NCI-H2081 (cell line): ENCODE measurements around the gene PLIN4.

Source experiments
- DNase-seq, 2 experiments: peaks; one replicate each; lab custom pipeline; 2025; lab: John Stamatoyannopoulos, UW

Gene PLIN4

DNA sequence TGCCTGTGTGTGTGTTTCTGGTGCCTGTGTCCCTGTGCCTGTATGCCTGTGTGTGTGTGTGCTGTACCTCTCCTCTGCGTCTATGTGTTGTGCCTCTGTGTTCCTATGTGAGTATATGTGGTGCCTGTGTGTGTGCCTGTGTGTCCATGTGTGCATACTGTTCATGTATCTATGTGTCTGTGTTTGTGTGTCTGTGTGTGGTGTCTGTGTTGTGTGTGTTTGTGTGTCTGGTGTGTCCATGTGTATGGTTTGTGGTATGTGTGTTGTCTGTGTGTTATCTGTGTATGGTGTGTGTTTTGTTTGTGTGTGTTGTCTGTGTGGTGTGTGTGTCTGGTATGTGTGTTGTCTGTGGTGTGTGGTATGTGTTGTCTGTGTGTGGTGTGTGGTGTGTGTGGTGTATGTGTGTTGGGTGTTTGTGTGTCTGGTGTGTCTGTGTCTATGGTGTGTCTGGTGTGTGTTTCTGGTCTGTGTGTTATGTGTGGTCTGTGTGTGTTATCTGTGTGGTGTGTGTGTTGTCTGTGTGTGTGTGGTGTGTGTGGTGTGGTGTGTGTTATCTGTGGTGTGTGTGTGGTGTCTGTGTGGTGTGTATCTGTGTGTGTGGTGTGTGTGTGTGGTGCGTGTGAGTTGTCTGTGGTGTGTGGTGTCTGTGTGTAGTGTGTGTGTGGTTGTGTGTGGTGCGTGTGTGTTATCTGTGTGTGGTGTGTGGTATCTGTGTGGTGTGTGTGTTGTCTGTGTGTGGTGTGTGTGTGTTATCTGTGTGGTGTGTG lies 25.8 kb downstream of the PLIN4 start:
- no peak for DNase-seq

DNA sequence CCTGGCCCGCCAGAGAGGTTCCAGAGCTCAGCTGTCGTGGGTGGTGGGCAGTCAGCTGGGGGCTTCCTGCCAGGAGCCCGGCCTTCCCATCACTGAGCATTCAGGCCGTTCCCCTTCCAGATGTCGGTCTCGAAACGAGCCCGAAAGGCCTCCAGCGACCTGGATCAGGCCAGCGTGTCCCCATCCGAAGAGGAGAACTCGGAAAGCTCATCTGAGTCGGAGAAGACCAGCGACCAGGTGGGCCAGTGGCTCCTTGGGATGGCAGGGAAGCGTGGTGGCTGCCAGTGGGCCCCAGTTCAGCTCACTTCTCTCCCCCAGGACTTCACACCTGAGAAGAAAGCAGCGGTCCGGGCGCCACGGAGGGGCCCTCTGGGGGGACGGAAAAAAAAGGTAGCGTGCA lies 26.8 kb downstream of the PLIN4 start:
- DNase-seq: no peak

DNA sequence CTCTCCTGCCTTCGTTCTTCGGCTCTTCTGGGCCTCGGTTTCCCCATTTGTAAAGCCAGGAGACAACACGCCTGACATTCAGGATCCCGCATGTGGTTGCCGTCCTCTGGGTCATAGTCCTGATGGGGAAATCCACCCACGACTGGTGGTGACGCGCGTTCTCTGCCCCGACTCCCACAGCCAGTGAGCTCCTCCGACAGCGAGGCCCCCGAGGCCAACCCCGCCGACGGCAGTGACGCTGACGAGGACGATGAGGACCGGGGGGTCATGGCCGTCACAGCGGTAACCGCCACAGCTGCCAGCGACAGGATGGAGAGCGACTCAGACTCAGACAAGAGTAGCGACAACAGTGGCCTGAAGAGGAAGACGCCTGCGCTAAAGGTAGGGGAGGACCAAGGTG lies 29.8 kb downstream of the PLIN4 start:
- DNase-seq: no peak

DNA sequence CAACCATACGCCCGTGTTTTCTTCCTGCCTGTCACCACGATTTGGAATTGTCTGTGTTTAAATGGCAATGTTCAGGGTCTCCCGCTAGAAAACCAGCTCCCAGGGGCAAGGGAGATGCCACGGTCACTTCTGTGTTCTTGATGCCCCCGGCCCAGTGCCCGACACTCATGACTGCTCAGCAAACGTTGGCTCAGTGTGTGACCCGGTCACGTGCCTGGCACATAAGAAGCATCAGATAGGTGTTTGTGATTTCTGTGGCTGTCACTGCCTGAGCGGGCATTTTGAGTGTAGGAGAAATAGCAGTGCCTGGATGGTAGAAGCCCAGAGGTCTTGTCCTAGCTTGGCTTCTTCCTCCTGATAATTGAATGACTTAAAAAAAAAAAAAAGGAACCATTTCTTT lies 30.7 kb downstream of the PLIN4 start:
- DNase-seq: no peak

DNA sequence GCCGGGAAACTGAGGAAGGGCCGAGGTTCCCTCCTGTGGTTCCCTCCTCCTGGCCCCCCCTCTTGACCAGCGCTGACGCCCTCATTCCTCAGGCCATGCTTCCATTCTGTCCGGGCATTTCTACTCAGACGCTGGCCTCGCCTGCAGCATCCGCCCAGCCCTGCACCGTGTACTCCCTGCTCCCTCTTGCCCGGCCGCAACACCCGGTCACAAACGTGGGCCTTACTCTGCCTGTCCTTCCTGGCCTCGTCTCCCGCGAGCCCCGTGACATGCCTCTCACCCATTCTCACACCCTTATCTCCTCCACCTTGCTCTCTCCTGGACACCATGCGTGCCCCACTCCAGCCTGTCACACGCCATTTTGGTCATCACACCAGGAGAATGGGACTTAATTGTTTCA lies 34.9 kb downstream of the PLIN4 start:
- no peak for DNase-seq

DNA sequence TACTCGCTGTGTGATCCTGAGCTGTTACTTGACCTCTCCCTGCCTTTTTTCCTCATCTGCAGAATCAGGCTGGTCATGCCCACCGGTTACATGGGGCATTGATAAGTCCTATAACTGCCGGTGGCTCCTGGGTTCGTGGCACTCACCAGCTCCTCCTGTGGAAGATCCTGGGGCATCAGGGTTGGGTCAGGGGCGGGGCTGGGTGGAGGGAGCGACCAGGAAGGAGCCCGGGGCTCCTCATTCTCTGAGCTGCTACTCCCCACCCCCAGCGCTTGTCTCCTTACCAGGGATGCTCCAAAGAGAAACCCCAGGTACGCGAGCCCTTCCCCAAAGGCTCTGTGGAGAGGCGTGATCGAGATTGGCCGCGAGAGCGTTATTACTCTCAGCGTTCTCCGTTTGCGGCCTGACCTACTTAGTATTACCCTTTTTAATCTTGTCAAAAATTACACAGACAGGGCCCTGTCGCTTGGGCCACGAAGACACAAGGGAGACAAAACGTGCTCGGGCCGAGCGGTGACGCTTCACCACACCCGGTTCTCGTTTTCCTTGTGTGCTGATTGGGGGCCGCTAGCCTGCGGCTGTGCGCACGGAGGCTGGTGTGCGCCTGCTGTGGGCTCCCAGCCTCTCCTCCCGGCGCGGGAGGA lies 35.4 kb downstream of the PLIN4 start:
- no peak for DNase-seq

DNA sequence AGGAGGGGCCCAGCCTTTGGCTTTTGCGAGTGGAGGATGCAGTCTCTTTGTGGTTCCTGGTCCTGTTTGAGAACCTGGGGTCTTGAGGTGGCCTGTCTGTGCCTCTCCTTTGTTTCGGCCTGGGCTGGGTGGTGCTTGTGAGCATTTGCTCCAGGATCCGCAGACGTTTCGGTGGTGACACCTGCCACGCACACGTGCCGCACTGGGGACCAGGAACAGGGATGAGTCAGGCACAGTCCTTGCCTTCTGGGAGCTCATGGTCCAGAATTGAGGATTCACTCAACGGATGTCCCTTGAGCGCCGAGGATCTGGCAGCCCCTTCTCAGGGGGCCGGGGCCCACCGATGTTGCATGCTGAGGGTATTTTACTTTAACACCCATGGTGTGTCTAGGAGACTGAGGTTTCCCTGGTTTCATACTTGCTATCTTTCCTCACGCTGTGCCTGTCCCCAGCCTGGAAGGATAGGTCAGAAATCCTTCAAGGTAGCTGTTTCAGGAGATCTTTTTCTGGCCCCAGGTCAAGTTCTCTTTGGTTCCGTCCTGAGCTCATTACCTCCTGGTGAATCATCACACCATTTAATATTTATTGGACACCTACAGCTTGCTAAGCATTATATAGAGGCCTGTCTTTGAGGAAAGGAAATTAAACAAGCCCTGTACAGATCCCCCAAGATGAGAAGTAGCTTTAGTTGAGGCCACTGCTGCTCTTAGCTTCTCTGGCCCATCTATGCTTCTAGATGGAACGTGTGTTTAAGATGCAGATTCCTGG lies 41.1 kb downstream of the PLIN4 start:
- DNase-seq: no peak

DNA sequence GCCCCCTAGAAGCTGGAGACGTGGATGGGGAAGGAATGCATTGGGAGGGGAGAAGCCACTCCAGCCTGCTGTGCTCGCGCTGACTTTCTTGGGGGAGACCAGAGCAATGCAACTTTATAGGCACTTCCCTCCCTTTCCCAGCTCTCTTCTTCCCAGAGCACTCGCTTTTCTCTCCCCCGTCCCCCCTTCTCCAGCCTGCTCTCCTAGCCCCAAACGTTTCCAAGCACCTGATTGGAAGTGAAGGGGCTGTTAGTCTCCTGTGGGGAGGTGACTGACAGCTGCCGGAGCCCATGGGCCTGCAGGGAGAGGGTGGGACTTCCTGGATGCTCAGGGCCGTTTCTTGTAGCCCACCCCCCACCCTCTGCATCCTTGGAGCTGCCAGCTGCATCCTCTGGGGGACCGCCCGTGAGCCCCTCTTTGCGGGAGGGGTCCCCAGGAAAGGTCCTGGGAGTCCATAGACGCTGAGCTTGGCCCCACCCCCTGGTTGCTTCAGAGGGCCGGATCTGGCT lies 43.7 kb downstream of the PLIN4 start:
- peak; percentile 84 to 85 for DNase-seq

DNA sequence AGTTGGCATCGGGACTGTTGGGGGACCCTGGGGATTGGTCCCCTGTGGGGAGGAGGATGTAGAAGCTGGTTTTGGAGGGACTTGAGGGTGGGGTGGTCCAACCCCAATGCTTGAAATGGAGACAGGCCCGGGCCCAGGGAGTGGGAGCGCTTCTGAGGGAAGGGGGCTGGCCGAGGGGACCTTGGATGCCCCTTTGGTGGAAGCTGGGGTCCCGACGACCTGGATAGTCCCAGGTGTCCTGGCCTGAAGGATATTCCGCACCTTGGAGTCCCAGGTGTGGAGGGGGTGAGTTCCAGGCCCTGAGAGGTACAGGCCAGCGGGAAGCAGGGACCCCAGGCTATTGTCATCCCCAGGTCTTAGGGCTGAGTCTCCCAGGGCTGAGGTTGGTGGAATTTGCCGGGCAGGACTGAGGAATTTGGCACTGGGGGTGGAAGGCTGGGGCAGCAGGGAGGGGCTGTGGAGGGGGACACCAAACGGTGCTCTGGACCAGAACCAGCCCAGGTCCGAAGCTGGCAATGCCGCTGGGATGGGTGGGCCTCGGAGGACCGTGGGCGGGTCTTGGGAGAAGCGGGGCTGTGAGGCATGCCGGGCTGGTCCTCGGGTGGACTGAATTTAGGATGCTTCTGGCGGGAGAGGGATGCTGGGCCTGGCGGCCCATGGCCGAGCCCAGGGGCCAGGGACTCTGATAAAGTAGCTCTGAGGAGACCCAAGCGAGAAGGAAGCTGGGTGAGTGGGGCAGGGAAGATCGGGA lies 44.3 kb downstream of the PLIN4 start:
- no peak for DNase-seq

DNA sequence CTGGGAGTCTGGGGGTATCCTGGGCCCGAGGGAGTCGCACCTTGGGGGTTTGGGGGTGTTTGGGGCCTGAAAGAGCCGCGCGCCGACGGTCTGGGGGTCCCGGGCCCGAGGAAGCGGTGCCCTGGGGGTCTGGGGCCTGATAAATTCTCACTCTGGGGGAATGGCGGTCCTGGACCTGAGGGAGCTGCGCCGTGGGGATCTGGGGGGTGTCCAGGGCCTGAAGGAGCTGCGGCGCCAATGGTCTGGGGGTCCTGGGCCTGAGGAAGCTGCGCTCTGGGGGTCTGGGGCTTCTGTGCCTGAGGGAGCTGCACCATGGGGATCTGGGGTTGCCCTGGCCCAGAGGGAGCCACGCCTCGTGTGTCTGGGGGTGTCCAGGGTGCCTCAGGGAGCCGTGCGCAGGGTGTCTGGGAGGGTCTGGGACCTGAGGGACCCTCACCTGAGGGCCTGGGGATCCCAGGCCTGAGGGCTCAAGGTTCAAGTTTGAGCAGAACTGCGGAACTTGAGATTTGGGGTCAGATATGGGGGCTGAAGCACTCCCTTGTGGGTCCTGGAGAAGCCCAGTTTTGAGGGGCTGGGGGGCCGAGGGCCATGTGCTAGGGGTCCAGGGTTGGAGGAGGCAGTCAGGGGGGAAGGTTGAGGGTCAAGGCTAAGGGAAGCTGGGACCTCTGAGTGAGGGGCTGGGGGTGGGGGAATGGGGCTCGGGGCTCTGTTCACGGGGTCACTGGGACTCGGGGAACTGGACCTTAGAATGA lies 45.1 kb downstream of the PLIN4 start:
- DNase-seq: no peak

DNA sequence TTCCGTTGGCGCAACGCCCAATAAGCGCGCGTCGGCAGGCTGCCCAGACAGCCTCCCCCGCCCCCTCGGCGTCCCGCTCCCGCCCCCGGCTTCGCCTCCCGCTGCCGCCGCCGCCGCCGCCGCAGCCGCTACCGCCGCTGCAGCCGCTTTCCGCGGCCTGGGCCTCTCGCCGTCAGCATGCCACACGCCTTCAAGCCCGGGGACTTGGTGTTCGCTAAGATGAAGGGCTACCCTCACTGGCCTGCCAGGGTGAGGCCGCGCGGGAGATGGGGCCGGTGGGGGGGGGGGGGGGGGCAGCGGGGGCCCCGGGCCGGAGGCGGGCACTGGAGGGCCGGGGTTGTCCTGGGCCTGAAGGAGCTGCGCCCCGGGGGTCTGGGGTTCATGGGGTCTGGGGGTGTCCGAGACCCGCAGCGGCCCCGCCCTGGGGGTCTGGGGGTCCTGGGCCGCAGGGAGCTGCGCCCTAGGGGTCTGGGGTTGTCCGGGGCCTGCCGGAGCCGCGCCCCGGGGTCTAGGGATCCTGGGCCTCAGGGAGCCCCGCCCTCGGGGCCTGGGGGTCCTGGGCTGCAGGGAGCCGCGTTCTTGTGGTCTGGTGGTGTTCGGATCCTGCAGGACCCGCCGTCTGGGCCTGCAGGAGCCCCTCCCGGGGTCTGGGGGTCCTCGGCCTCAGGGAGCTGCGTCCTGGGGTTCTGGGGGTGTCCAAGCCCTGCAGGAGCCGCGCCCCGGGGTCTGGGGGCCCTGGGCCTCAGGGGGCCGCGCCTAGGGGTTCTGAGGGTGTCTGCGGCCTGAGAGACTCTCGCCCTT lies 45.9 kb downstream of the PLIN4 start, which contains the start of gene HDGFL2:
Gene HDGFL2, plus strand, starts transcription at position 124 of the 801 bp plus-strand sequence. Its CDS starts 54 bp downstream, at position 178.
- DNase-seq: no peak

DNA sequence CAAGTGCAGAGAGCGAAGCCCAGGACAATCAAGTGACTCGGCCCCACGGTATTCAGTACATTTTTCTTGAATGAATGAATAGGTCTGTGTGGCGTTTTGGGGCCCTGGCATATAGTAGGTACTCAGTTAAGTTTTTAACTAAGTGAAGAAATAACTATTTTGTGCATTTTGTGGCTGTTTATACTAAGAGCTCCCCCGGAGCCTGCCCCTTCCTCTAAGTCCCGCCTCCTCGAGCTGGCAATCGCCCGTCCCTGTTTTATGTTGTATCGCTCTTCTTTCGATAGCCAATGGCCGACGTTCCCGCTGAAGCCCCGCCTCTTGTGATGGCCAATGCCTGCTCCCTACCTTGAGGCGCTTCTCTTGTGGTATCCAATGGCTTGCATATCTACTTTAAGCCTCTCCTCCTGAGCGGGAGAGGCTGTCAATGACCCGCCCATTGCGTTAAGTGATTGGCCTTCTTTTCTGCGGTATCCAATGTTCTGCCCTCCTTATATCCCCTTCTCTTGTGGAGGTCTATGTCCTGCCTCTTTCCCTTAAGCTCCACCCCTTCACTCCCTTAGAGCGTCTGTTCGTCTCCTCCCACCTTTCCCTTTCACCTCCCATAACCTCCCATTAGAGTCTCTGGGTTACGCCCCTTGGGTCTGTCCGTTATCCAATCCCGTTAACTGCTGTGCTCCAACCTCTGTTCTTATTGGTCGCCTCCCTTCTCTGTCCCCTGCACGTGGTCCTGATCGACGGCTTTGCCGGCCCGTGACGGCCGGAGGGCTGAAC lies 46.7 kb downstream of the PLIN4 start:
- peak; percentile 100 for DNase-seq

DNA sequence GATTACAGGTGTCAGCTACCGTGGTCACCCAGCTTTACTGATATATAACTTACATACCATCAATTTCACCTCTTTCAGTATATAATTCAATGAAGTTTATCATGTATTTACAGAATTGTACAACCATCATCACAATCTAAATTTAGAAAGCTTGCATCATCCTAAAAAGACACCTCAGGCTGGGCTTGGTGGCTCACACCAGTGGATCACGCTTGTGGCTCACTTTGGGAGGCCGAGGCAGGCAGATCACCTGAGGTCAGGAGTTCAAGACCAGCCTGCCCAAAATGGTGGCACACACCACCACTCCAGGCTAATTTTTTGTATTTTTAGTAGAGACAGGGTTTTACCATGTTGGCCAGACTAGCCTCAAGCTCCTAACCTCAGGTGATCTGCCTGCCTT lies 50.5 kb downstream of the PLIN4 start:
- no peak for DNase-seq

DNA sequence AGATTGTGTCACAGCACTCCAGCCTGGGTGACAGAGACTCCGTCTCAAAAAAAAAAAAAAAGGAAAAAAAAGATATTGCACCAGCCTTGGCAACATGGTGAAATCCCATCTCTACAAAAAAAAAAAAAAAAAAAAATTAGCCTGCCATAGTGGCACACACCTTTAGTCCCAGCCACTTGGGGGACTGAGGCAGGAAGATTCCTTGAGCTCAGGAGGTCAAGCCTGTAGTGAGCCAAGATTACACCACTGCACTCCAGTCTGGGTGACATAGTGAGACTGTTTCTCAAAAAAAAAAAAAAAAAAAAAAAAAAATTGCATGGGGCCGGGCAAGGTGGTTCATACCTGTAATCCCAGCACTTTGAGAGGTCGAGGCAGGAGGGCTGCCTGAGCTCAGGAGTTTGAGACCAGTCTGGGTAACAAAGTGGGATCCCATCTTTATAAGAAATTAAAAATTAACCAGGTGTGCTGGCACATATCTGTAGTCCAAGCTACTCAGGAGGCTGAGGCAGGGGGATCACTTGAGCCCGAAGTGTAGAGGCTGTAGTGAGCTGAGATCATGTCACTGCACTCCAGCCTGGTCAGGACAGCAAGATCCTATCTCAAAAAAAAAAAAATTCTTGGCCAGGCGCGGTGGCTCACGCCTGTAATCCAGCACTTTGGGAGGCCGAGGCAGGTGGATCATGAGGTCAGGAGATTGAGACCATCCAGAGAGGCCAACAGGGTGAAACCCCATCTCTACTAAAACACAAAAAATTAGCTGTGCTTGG lies 53.3 kb downstream of the PLIN4 start:
- no peak for DNase-seq

DNA sequence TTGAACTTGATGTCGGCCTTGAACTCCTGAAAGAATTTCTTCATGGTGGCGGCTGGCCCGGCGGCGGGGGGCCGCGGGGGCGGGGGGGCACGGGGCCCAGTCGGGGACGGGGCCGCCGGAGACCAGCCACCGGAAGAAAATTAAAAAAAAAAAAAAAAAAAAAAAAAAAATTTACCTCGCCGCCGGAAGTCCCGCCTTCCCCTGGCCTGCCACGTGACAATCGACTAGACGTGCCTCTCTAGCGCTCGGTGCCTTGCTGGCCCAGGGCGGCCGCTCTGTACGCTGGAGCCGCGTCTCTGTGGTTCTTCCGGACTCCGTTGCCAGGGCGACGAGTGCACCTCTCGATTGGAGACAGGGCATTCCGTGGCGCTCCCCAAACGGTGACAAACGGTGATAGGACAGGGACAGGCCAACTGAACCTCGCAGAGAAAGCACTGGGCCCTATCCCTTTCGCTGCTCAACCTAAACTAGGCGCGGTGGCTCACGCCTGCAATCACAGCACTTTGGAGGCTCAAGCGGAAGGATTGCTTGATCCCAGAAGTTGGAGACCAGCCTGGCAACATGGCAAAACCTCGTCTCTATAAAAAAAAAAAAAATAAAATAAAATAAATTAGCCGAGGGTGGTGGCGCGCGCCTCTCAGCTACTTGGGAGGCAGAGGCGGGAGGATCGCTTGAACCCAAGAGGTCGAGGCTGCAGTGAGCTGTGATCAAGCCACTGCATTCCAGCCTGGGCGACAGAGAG lies 60.5 kb downstream of the PLIN4 start, which contains the start of gene UBXN6:
Gene UBXN6, minus strand, starts transcription at position 141 of the 742 bp plus-strand sequence. Its CDS starts 97 bp downstream, at position 44.
- DNase-seq: peak; percentile 96 to 98

DNA sequence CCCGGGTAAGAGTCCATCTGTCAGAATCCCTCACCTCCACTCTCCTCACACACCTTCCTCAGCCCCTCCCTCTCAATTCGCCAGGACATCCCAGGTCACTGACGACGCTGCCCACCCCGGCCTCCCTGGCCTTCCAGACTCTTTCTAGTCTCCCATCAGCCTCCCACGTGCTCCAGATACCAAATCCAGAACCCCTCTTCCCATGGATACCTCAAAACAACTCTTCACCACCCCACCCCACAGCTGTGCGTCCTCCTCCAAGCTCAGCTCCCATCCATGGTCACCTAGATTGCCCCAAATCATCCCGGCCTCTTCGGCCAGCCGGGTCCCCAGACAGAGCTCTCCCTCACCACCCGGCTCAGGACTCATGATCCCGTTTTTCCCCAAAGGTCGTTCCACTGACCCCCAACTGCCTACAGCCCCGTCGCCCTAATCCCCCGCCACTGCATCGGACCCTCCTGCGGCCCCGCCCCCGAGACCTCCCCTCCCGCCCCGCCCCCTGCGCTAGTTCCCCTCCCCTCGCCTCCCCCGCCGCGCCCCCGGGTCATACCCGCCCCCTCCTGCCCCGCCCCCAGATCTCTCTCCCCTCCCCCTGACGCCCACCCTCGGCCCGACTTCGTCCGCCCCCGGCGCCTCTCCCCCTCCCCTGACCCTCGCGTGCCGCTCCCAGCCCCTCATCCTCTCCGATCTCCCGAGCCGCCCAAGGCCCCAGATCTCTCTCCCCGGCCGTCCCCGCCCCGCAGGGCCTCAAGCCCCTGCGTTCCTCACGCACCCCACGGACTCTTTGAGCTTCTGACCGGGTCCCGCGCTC lies 61.2 kb downstream of the PLIN4 start:
- no peak for DNase-seq

DNA sequence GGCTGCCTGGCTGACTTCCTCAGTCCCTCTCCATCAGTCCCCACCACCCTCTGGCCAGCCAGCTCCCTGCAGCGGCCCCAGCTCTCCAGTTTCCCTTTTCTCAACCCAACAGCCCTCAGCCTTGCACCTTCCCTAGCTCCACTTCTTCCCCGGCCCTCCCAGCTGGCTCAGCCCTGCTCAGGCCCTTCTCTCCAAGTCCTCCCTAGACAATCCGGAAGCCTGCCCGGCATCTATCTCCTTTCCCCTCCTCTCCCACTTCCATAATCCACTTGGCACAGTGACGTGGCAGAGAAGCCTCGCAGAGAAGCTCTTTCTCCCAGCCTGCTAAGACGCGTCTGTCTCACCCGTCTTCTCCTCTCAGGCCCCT lies 61.8 kb downstream of the PLIN4 start:
- no peak for DNase-seq
